Loucy (cell line): Measurements from ENCODE around the gene DUSP23.

Source experiments
- H2AFZ ChIP-seq: fragments of 200-600 bp; sonication (generic); 2 replicates; pipeline ENCODE4 v1.6.0; 2016; ENCODE audit warnings: antibody characterized with exemption, mild to moderate bottlenecking, low read length, moderate library complexity
- H3F3A ChIP-seq: fragments of 200-600 bp; 2 replicates; pipeline ENCODE4 v1.6.0; 2016; ENCODE audit warnings: antibody characterized with exemption, low read depth, mild to moderate bottlenecking
- H3K27me3 ChIP-seq: fragments of 200-600 bp; sonication (generic); 2 replicates; pipeline ENCODE4 v1.6.1; 2014; ENCODE audit warnings: low read length, mild to moderate bottlenecking; ENCODE audit not compliant: insufficient read depth, poor library complexity, severe bottlenecking
- H3K36me3 ChIP-seq: fragments of 200-600 bp; sonication (generic); 2 replicates; pipeline ENCODE4 v1.6.1; 2016; ENCODE audit warnings: low read length; ENCODE audit not compliant: insufficient read depth
- H3K4me1 ChIP-seq: fragments of 200-600 bp; sonication (generic); 2 replicates; pipeline ENCODE4 v1.5.1; 2014; ENCODE audit warnings: low read length, mild to moderate bottlenecking; ENCODE audit not compliant: insufficient read depth, poor library complexity, severe bottlenecking
- H3K4me2 ChIP-seq: fragments of 200-600 bp; sonication (generic); 2 replicates; pipeline ENCODE4 v1.6.0; 2014; ENCODE audit warnings: antibody characterized with exemption, low read length, low read depth, mild to moderate bottlenecking; ENCODE audit not compliant: poor library complexity, severe bottlenecking
- H3K4me3 ChIP-seq: fragments of 200-600 bp; sonication (generic); 2 replicates; pipeline ENCODE4 v1.5.1; 2014; ENCODE audit warnings: low read length, mild to moderate bottlenecking, mixed read lengths; ENCODE audit not compliant: poor library complexity, severe bottlenecking
- H3K79me2 ChIP-seq: fragments of 200-600 bp; sonication (generic); 2 replicates; pipeline ENCODE4 v1.6.1; 2014; ENCODE audit warnings: low read length; ENCODE audit not compliant: insufficient read depth
- H3K9ac ChIP-seq: fragments of 200-600 bp; sonication (generic); 2 replicates; pipeline ENCODE4 v1.6.0; 2014; ENCODE audit warnings: mild to moderate bottlenecking, low read depth, low read length, moderate library complexity; ENCODE audit not compliant: poor library complexity, severe bottlenecking
- H3K9me2 ChIP-seq: fragments of 200-600 bp; sonication (generic); replicated peaks from 2 replicates; pipeline ENCODE4 v1.6.1; 2016; ENCODE audit warnings: low read depth, low read length, mixed read lengths
- H3K9me3 ChIP-seq: fragments of 200-600 bp; sonication (generic); 2 replicates; pipeline ENCODE4 v1.6.1; 2014; ENCODE audit warnings: mild to moderate bottlenecking, antibody characterized with exemption, low read length, low read depth; ENCODE audit not compliant: insufficient read depth
- H4K20me1 ChIP-seq: fragments of 200-600 bp; sonication (generic); 2 replicates; pipeline ENCODE4 v1.6.0; 2014; ENCODE audit warnings: antibody characterized with exemption, low read length, mild to moderate bottlenecking; ENCODE audit not compliant: insufficient read depth, poor library complexity, severe bottlenecking
- EZH2phosphoT487 ChIP-seq: fragments of 200-600 bp; IDR thresholded peaks from 2 replicates; pipeline ENCODE4 v1.6.1; 2018; ENCODE audit warnings: antibody characterized with exemption, mild to moderate bottlenecking, moderate library complexity, borderline replicate concordance
- TF ChIP-seq, protein P1 (sequence below): fragments of 200-600 bp; sonication (generic); conservative IDR thresholded peaks from 2 replicates; pipeline ENCODE4 v1.5.1; 2014; ENCODE audit warnings: mild to moderate bottlenecking, antibody characterized with exemption, low read length

Gene DUSP23

DNA sequence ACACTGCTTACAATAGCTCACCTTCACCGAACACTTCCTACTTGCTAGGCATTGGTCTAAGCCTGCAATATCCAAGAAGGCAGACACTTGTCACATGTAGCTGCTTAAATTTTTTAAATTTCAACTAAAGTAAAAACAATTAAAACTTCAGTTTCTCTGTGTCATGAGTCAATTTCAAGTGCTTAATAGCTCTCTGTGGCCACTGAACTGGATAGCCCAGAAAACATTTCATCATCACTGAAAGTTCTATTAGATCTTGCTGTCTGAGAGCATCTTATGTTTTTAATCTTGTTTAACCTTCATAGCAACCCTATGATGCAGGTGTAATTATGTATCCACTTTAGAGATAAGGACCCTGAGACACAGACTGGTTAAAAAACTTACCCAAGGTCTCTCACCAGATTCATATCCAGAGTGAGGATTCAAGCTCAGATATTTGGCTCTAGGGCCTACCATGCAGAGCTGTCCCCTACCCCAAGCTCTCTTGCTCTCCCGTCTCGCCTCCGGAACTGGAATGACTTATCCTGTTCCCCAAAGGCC is 18.8 kb downstream of the DUSP23 start:
- Histone ChIP-seq H3K4me2 (peak overlapping the region; percentile 70), H3K36me3 (no peaks in the 10 kb centered on the region), H3K4me1 (peaks cover 50% of the 10 kb centered on the region), H3K9me3 (no peaks in the 10 kb centered on the region), H3K9ac (peak overlapping the region; percentile 42), H3K9me2 (no peaks in the 10 kb centered on the region), H2AFZ (0 out of 2 replicates have a peak overlapping the region, but pooled peaks have one; percentile 53), H4K20me1 (no peaks in the 10 kb centered on the region), H3F3A (no peaks in the 10 kb centered on the region), H3K79me2 (no peaks in the 10 kb centered on the region), H3K27me3 (no peaks in the 10 kb centered on the region), H3K4me3 (peak overlapping the region; percentile 58)
- no peak for TF ChIP-seq EZH2phosphoT487
- TF ChIP-seq, protein P1, sequence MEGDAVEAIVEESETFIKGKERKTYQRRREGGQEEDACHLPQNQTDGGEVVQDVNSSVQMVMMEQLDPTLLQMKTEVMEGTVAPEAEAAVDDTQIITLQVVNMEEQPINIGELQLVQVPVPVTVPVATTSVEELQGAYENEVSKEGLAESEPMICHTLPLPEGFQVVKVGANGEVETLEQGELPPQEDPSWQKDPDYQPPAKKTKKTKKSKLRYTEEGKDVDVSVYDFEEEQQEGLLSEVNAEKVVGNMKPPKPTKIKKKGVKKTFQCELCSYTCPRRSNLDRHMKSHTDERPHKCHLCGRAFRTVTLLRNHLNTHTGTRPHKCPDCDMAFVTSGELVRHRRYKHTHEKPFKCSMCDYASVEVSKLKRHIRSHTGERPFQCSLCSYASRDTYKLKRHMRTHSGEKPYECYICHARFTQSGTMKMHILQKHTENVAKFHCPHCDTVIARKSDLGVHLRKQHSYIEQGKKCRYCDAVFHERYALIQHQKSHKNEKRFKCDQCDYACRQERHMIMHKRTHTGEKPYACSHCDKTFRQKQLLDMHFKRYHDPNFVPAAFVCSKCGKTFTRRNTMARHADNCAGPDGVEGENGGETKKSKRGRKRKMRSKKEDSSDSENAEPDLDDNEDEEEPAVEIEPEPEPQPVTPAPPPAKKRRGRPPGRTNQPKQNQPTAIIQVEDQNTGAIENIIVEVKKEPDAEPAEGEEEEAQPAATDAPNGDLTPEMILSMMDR = no peak

DNA sequence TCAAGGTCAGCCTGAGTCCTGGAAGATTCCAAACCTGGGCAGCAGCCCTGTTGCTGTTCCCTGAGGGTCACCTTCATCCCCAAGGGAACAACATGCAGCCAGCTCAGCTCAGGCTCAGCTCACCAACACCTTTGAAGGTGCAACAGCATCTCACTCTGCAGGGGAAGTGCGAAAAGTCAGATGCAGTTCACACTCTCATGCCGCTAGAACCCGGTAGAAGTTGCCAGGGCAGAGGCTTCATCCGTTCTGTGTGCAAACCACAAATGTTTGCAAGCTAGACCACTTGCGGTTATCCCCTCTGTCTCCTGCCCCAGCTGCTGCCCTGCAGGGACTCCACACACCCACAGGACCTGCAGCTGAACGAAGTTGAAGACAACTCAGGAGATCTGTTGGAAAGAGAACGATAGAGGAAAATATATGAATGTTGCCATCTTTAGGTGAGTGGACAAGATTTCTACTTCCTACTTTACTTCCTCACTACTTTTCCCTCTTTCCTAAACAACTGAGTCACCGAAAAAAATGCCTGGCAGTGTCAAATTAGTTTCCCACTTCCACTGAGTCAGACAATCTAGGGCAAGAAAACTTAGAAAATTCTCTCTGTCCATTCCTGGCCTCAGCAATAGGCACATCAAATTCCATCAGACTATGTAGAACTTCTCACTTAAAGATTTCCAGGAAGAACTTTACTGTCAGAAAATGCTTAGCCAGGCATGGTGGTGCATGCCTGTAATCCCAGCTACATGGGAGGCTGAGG is 19.6 kb downstream of the DUSP23 start:
- H3K9me2 ChIP-seq = no peaks in the 10 kb centered on the region
- H3K4me3 ChIP-seq = peak overlapping the region; percentile 58
- H3F3A ChIP-seq = no peaks in the 10 kb centered on the region
- no peak overlapping the region for H2AFZ ChIP-seq
- H4K20me1 ChIP-seq = no peaks in the 10 kb centered on the region
- H3K4me2 ChIP-seq = peak overlapping the region; percentile 70
- H3K9me3 ChIP-seq = no peaks in the 10 kb centered on the region
- no peaks in the 10 kb centered on the region for H3K27me3 ChIP-seq
- TF ChIP-seq, protein P1 = no peak
- no peak for TF ChIP-seq EZH2phosphoT487
- peaks cover 55% of the 10 kb centered on the region for H3K4me1 ChIP-seq
- no peaks in the 10 kb centered on the region for H3K36me3 ChIP-seq
- peak overlapping the region; percentile 53 for H3K9ac ChIP-seq
- no peaks in the 10 kb centered on the region for H3K79me2 ChIP-seq

DNA sequence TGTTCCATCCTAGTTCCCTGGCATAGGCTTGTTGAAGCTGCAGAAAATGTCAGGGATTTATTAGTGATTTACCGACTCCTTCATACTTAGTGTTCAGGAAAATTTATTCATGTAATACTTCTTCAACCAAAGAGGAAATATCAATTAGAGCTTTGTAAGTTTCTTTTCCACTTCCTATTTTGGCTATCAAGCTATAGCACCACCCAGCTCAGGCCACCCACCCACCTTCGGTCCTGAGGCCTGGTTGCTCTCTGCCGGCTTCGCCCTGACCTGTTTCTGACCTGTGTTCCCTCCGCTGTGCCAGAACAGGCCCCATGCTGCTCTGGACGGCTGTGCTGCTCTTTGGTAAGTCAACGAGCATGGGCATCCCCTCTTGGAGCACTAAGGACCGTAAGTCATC is 21.3 kb downstream of the DUSP23 start, which contains the start of gene FCRL6:
TSS of gene FCRL6 (plus strand) at position 250 of the 400 bp plus-strand sequence. CDS start at position 315, 65 bp downstream.
- no peaks in the 10 kb centered on the region for H3F3A ChIP-seq
- H3K9ac ChIP-seq = peak within 1 kb of the TSS; percentile 53
- no peaks in the 10 kb centered on the region for H3K27me3 ChIP-seq
- H3K9me3 ChIP-seq = no peaks in the 10 kb centered on the region
- H2AFZ ChIP-seq = no peak within 1 kb of the TSS
- peak within 1 kb of the TSS; percentile 58 for H3K4me3 ChIP-seq
- H3K79me2 ChIP-seq = no peaks in the 10 kb centered on the region
- no peaks in the 10 kb centered on the region for H3K9me2 ChIP-seq
- peak within 1 kb of the TSS; percentile 70 for H3K4me2 ChIP-seq
- no peak for TF ChIP-seq EZH2phosphoT487
- TF ChIP-seq, protein P1 = no peak
- no peaks in the 10 kb centered on the region for H3K36me3 ChIP-seq
- H4K20me1 ChIP-seq = no peaks in the 10 kb centered on the region
- peaks cover 55% of the 10 kb centered on the region for H3K4me1 ChIP-seq
